Activated T-cell treated with anti-CD3 and anti-CD28 coated beads, Interleukin-2, amount 50 U/mL, for 4 hours (primary cell): ENCODE measurements around the gene IMMP2L. TPM values are rescaled to one million over a fixed set of nuclear protein-coding genes. Genes with fewer than 3 reads are reported as not detected.
A peak's percentile ranks its signal among the peaks of the same experiment; 100 is the strongest.

Source experiments
- ATAC-seq, 2 donors: fragments of 200-7000 bp; cut with Tn5 transposase; one replicate each; pipeline ENCODE4 v1.10.0; 2021
- DNase-seq: peaks from one replicate; pipeline ENCODE4 v3.0.0-alpha.2; 2020
- H3K27me3 Mint-ChIP-seq: one replicate; pipeline ENCODE4 v1.8.0; 2021; ENCODE audit warnings: low read depth, mixed read lengths
- H3K36me3 Mint-ChIP-seq: one replicate; pipeline ENCODE4 v1.8.0; 2022; ENCODE audit warnings: mixed read lengths; ENCODE audit not compliant: insufficient read depth
- H3K4me1 Mint-ChIP-seq: one replicate; pipeline ENCODE4 v1.8.0; 2021; ENCODE audit warnings: low read depth, mixed read lengths
- H3K4me3 Mint-ChIP-seq: one replicate; pipeline ENCODE4 v1.8.0; 2021; ENCODE audit warnings: mild to moderate bottlenecking, moderate library complexity, mixed read lengths
- H3K9me3 Mint-ChIP-seq: one replicate; pipeline ENCODE4 v1.8.0; 2021; ENCODE audit warnings: mixed read lengths
- total RNA-seq, 3 donors: library from RNA; stranded (reverse); gene quantifications; one replicate each; pipeline ENCODE4 v1.2.1, GENCODE V29; 2021

The IMMP2L gene
- total RNA-seq, 3 donors from 2014 or later = 18.7 to 22.9 (median 19.2) TPM

DNA sequence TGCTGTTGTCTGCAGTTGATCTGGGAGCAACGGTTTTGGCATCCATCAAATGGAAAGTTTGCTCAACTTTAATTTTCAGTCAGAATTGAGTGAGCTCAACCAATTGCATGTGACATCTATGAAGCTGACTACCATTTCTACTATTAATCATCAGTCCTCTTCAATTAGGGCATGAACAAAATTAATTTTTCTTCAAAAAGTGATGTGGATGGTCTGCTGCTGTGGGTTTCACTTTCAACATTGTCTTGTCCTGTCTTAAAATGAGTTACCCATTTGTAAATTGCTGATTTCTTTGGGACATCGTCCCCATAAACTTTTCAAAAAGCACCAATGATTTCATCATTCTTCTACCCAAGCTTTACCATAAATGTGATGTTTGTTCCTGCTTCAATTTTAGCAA is 648.0 kb downstream of the IMMP2L start:
- peaks cover 3% of the 10 kb centered on the region for H3K36me3 Mint-ChIP-seq
- no peak for ATAC-seq
- peaks cover 4% of the 10 kb centered on the region for H3K9me3 Mint-ChIP-seq
- H3K27me3 Mint-ChIP-seq = no peaks in the 10 kb centered on the region
- no peak overlapping the region for H3K4me3 Mint-ChIP-seq
- H3K4me1 Mint-ChIP-seq = peaks cover 10% of the 10 kb centered on the region
- no peak for DNase-seq

DNA sequence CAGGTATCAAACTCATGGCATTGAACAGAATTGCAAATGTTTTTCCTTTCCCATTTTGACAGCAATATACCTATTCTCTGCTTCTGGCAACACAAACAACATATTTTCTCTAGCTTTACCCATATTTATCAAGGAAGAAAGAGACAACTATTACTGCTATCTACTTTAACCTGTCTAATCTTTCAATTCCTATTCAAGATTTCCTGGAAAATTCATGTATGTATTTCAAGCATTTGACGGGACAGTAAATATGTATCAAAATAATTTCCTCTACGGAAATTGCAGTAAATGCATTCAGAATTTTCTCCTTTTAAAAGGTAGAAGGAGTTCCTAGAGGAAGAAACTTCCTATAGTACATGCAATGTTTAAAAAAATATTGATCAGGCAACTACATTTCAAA is 650.7 kb downstream of the IMMP2L start:
- Mint-ChIP-seq H3K27me3 (no peaks in the 10 kb centered on the region), H3K4me3 (no peak overlapping the region), H3K9me3 (peaks cover 4% of the 10 kb centered on the region), H3K4me1 (no peaks in the 10 kb centered on the region), H3K36me3 (no peaks in the 10 kb centered on the region)
- DNase-seq (no peak), ATAC-seq (no peak)

DNA sequence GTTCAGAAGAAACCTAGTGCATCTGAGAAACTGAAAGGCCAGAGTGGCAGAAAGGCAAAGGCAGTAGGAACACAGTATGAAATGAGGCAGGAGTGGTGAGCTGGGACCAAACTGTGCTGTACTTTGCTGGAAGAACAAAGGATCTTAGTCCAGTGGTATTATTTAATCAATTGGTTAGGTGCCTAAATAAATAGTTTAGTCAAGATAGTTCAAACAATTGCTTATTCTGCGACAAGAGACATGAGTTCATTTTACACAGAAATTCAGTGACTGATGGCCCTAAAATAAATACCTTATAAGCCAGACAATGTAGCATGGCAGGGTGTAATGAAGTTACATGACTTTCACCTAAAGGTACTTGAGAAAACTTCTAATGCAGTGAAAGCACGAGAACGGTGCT is 653.2 kb downstream of the IMMP2L start:
- Mint-ChIP-seq H3K36me3 (no peaks in the 10 kb centered on the region), H3K27me3 (no peaks in the 10 kb centered on the region), H3K4me3 (no peak overlapping the region), H3K9me3 (peaks cover 2% of the 10 kb centered on the region), H3K4me1 (peaks cover 15% of the 10 kb centered on the region)
- ATAC-seq = no peak
- no peak for DNase-seq

DNA sequence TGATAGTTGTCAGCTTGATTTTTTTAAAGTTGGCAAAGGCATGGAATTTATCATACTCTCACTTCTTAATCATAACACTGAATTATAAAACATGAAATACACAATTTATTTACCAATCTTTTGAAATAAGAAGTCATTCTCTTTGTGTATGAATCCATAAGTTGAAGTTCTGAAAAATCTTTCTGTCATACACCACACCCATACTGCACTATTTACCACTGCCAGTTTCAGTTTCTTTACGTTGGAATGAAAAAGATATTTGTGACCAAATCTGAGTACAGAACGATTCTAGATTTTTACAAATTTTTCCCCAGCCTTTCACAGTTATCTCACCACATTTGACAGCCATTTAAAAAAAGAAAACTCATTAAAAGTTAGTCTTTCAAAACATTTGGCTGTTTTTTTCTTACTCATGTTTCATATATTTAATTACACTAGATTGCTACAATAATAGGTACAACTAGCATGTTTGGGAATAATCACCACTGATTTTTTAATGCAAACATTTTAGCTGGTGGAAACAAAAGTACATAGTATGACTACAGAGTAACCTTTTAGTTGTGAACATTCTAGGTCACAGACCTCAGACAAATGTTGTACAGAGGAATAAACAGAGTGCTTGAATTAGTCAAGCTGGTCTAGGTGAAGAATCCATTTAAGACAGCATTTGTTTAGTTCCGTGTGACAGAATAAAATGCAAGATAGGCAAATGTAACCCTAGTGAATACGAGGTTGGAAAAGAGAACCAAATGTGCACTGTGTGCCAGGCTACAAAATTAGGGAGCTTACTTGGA is 656.3 kb downstream of the IMMP2L start:
- Mint-ChIP-seq H3K27me3 (no peaks in the 10 kb centered on the region), H3K4me3 (no peak overlapping the region), H3K9me3 (no peaks in the 10 kb centered on the region), H3K36me3 (no peaks in the 10 kb centered on the region), H3K4me1 (peaks cover 17% of the 10 kb centered on the region)
- DNase-seq (no peak), ATAC-seq (peak; percentile 51 to 76)

DNA sequence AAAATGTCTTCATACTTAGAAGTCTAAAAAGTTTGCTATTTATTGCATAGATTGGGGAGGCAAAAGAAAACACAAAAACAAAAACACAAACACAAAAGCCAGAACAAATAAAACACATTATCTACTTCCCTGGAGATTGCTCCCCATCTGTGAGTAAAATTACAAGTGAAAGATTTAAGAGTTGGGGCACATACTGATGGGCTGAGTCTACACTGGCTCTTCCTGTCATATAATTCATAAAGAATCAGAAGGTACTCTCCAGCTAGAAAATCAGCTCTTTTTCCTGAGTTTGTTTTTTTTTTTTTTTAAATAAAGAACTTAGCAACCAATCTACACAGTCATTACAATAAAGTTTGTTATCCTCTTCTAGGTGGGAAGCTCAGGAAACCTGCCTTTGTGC is 663.8 kb downstream of the IMMP2L start:
- Mint-ChIP-seq H3K4me1 (peaks cover 12% of the 10 kb centered on the region), H3K9me3 (peaks cover 19% of the 10 kb centered on the region)
- ATAC-seq = no peak

DNA sequence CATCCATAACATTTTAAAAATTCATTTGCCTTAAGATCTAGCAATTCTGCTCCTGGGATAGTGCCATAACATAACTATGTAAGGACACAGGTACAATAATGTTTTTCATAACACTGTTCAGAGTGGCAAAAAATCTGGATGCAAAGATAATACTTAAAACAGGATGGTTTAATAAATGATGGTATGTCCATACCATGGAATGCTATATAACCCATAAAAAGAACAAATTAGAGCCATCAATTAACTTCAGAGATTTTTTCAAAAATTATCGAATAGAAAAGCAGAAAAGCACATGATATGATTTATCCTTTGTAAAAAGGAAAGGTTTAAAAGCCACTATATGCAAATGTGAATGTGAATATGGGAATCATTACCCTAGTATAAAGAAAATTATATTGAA is 664.8 kb downstream of the IMMP2L start:
- Mint-ChIP-seq H3K9me3 (peaks cover 19% of the 10 kb centered on the region), H3K4me3 (no peak overlapping the region), H3K4me1 (peaks cover 12% of the 10 kb centered on the region), H3K36me3 (peaks cover 2% of the 10 kb centered on the region), H3K27me3 (no peaks in the 10 kb centered on the region)
- DNase-seq (no peak), ATAC-seq (no peak)

More for the DNA sequence above, 663.8 kb downstream of the IMMP2L start:
- Mint-ChIP-seq H3K36me3 (peaks cover 2% of the 10 kb centered on the region), H3K4me3 (no peak overlapping the region), H3K27me3 (no peaks in the 10 kb centered on the region)
- DNase-seq = no peak

DNA sequence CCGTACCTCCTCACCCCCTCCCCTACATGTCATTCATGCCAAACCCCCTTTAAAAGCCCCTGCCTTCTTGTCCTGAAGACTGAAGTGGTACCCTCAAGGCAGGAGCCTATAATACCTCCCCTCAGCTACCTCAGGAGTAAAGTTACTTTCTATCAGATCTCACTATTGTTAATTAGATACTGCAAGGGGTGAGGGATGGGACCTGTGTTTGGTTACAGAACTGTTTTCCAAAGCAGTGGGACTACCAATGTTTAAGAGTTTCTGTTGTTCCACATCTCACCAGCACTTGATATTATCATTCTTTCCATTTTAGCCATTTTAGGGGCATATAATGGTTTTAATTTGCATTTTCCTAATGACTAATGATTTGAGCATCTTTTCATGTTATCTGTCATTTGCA is 668.2 kb downstream of the IMMP2L start:
- peaks cover 2% of the 10 kb centered on the region for H3K36me3 Mint-ChIP-seq
- H3K4me3 Mint-ChIP-seq = no peak overlapping the region
- peaks cover 19% of the 10 kb centered on the region for H3K9me3 Mint-ChIP-seq
- no peaks in the 10 kb centered on the region for H3K27me3 Mint-ChIP-seq
- peaks cover 16% of the 10 kb centered on the region for H3K4me1 Mint-ChIP-seq
- ATAC-seq (peak in 1 of 2 donors; percentile 40), DNase-seq (no peak)

DNA sequence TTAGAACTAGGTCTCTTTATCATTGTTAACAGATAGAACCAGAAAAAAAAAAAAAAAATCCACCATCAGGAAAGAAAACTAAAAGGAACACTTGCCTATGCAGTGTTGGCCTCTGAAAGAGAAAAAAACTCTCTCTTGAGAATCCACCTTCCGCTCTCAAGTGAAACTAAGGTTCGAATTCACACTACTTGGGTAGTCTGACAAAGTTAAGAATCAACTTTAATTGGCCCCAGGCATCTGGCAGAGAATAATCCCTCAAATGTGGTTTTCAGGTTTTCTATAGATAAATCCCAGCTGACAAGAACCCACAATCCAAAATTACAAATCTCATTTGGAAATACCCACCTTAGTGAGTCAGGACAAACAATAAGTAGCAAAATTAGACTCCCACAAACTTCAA is 671.1 kb downstream of the IMMP2L start:
- Mint-ChIP-seq H3K36me3 (peaks cover 2% of the 10 kb centered on the region), H3K4me1 (peaks cover 16% of the 10 kb centered on the region), H3K27me3 (no peaks in the 10 kb centered on the region), H3K9me3 (peaks cover 10% of the 10 kb centered on the region), H3K4me3 (no peak overlapping the region)
- DNase-seq = no peak
- ATAC-seq = peak; percentile 50 to 63

DNA sequence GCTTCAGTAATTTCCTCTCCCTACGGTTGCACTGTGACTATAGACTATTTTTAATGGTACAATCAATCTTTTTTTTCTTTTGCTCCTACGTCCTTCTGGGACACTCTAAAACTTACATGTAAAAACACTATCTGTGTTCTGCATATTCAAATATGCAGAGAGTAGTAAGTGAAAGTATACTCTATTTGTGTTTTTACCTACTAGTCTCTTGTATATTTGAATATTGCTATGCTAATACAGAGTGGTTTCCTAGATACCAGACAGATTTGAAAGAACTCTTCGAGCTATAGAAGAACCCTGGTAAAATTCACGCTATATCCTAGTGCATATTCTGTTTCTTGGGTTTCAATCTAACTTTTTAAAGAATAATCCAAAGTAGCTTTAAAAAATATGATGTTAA is 672.2 kb downstream of the IMMP2L start:
- no peak for ATAC-seq
- no peaks in the 10 kb centered on the region for H3K27me3 Mint-ChIP-seq

DNA sequence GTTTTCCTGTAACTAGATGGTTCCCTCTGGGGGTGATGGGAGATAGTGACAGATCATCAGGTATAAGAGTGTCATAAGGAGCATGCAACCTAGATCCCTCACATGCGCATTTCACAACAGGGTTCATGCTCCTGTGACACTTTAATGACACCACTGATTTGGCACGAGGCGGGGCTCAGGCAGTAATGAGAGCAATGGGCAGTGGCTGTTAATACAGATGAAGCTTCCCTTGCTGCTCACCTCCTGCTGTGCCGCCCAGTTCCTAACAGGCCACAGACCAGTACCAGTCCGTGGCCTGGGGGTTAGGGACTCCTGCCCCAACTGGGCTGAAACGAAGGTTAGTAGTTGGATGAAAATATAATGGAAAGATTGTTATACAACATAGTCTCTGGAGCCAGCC is 673.0 kb downstream of the IMMP2L start:
- no peaks in the 10 kb centered on the region for H3K36me3 Mint-ChIP-seq
- H3K4me3 Mint-ChIP-seq = no peak overlapping the region
- H3K9me3 Mint-ChIP-seq = peaks cover 6% of the 10 kb centered on the region
- no peak for ATAC-seq
- no peak for DNase-seq
- no peaks in the 10 kb centered on the region for H3K27me3 Mint-ChIP-seq
- peaks cover 12% of the 10 kb centered on the region for H3K4me1 Mint-ChIP-seq

More for the DNA sequence above, 672.2 kb downstream of the IMMP2L start:
- DNase-seq = no peak
- Mint-ChIP-seq H3K4me3 (no peak overlapping the region), H3K4me1 (peaks cover 16% of the 10 kb centered on the region), H3K9me3 (peaks cover 10% of the 10 kb centered on the region), H3K36me3 (peaks cover 2% of the 10 kb centered on the region)

DNA sequence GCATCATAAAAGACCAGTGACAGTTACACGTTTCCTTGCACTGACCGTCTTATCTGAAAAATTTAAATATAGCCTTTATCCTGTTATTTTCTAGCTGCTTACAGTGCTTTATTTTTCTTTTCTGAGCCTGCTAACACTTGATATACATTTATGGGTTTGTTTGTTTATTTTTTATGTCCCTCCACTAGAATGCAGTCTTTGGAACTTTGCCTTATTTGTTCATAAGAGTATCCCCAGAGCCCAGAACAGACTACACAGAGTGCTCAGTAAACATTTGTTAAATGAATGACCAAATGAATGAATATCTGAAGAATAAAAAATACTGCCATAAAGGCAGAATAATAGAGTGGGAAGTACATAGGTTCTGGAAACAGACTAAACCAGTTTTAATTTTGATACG is 673.7 kb downstream of the IMMP2L start:
- ATAC-seq (no peak), DNase-seq (no peak)
- no peaks in the 10 kb centered on the region for H3K36me3 Mint-ChIP-seq
- H3K4me1 Mint-ChIP-seq = peaks cover 6% of the 10 kb centered on the region
- H3K4me3 Mint-ChIP-seq = no peak overlapping the region
- H3K27me3 Mint-ChIP-seq = no peaks in the 10 kb centered on the region
- H3K9me3 Mint-ChIP-seq = no peaks in the 10 kb centered on the region

DNA sequence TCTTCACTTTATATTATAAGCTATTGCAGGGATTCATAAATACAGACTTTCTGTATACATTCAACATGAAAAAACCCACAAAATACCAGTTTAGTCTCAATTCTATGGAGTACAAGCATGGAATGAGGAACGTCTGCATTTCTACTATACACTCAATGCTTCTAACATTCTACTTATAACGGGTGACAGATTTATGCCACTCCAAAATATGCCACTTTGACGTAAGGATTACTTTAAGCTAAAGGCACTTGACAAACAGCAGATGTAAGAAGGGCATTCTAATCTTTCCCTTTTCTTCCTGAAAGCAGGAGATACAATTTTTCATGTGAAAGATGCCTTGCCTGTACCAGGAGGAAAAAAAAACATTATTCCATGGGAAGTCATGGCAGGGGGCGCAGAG is 676.8 kb downstream of the IMMP2L start:
- ATAC-seq (no peak), DNase-seq (no peak)
- Mint-ChIP-seq H3K27me3 (no peaks in the 10 kb centered on the region), H3K36me3 (no peaks in the 10 kb centered on the region), H3K4me1 (no peaks in the 10 kb centered on the region), H3K4me3 (no peak overlapping the region), H3K9me3 (no peaks in the 10 kb centered on the region)

DNA sequence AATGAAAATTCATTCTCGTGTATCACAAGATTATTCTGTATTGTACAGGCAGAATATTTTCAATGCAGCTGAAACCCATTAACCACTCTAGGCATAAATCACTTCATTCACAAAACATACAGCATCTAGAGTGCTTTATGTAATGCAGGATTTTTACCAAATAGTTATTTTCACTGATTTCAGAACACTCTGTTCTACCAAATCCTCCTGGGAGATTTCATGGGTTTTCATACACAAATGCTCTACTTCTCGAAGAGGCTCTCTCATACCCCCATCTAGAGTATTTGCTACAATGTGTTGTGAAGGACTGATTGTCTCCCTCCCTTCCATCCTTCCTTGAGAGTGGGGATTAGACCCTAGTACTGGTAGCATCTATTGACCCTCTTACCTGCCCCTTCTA is 680.6 kb downstream of the IMMP2L start:
- DNase-seq (no peak), ATAC-seq (no peak)
- Mint-ChIP-seq H3K36me3 (no peaks in the 10 kb centered on the region), H3K4me3 (no peak overlapping the region), H3K9me3 (no peaks in the 10 kb centered on the region), H3K4me1 (no peaks in the 10 kb centered on the region), H3K27me3 (no peaks in the 10 kb centered on the region)

DNA sequence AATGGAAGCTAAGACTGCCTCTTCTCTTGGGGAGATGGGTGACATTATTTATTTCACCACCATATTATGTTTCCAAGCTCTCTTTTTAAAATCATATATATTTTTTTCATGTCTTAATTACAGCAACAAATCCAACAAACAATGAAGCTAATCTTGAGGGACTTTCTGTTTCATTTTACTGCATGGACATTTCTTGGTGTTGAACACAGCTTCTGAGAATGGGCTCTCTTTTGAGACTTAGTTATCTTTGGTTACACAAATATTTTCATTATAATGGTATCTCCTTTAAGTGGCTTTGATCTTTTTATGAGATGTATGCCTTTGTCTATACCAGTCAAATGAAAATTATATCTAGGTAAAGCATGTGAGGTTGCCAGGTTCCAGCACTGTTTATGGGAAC is 681.3 kb downstream of the IMMP2L start:
- Mint-ChIP-seq H3K9me3 (no peaks in the 10 kb centered on the region), H3K27me3 (no peaks in the 10 kb centered on the region), H3K4me3 (no peak overlapping the region), H3K4me1 (no peaks in the 10 kb centered on the region), H3K36me3 (no peaks in the 10 kb centered on the region)
- ATAC-seq = no peak
- DNase-seq = no peak

DNA sequence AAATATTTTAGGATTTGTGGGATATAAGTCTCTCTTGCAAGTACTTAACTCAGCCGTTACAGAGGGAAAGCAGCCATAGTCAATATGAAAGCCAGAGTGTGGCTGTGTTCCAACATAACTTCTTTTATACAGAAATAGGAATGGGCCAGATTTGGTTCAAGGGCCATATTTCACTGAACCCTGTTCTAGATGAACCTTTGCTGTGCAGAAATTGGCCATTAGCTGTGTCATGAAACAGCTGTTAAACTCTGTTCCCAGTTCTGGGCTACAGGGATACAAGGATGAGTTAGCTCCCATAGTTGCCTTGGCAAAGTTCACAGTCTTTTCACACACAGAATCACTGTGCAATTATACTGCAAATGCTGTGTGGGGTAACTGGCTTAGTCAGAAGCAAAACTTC is 685.3 kb downstream of the IMMP2L start:
- Mint-ChIP-seq H3K4me1 (no peaks in the 10 kb centered on the region), H3K4me3 (no peak overlapping the region), H3K36me3 (no peaks in the 10 kb centered on the region), H3K9me3 (no peaks in the 10 kb centered on the region), H3K27me3 (no peaks in the 10 kb centered on the region)
- DNase-seq (no peak), ATAC-seq (no peak)
